AG10803 (cell line): ENCODE results near the gene FANK1.

ENCODE experiments used
- DNase-seq: peaks from one replicate; pipeline ENCODE4 v3.0.0; 2010; ENCODE audit warnings: low read depth
- H3K4me3 ChIP-seq: 2 replicates; pipeline ENCODE4 v1.5.1; 2011; ENCODE audit warnings: mild to moderate bottlenecking, low read length, control low read depth
- TF ChIP-seq, protein P1 (sequence below): conservative IDR thresholded peaks from 2 replicates; pipeline ENCODE4 v1.5.1; 2011; ENCODE audit warnings: mild to moderate bottlenecking, low read length, control low read depth, inconsistent platforms

Gene FANK1

DNA sequence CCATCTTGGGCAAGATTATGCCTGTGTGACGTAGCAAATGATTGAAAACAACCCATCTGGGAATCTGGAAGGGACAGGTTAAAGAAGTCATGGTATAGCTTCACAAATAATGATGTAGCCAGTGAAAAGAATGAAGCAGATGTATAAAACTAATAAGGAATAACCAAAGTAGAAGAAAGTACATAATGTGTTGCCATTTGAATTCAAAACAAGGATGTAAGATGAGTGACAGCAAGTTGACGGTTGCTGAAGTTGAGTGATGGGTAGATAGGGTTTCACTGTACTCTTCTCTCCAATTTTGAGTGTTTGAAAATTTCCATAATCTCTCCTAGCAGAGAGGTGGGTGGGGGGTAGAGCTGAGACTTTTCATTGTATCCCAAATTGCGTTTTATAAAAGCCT, 133.6 kb downstream of the FANK1 start:
- DNase-seq: no peak
- no peak overlapping the region for H3K4me3 ChIP-seq
- TF ChIP-seq, protein P1, sequence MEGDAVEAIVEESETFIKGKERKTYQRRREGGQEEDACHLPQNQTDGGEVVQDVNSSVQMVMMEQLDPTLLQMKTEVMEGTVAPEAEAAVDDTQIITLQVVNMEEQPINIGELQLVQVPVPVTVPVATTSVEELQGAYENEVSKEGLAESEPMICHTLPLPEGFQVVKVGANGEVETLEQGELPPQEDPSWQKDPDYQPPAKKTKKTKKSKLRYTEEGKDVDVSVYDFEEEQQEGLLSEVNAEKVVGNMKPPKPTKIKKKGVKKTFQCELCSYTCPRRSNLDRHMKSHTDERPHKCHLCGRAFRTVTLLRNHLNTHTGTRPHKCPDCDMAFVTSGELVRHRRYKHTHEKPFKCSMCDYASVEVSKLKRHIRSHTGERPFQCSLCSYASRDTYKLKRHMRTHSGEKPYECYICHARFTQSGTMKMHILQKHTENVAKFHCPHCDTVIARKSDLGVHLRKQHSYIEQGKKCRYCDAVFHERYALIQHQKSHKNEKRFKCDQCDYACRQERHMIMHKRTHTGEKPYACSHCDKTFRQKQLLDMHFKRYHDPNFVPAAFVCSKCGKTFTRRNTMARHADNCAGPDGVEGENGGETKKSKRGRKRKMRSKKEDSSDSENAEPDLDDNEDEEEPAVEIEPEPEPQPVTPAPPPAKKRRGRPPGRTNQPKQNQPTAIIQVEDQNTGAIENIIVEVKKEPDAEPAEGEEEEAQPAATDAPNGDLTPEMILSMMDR: no peak

GRCh38 chr10:126034586-126034985, 138.2 kb downstream of the FANK1 start:
- no peak overlapping the region for H3K4me3 ChIP-seq
- no peak for DNase-seq
- TF ChIP-seq, protein P1: no peak

GRCh38 chr10:126036515-126036914, 140.2 kb downstream of the FANK1 start:
- no peak for DNase-seq
- TF ChIP-seq, protein P1: no peak
- no peak overlapping the region for H3K4me3 ChIP-seq

- no peak overlapping the region for H3K4me3 ChIP-seq
- TF ChIP-seq, protein P1: no peak
- no peak for DNase-seq
Observed at GRCh38 chr10:126037946-126038345, 141.6 kb downstream of the FANK1 start.

DNA sequence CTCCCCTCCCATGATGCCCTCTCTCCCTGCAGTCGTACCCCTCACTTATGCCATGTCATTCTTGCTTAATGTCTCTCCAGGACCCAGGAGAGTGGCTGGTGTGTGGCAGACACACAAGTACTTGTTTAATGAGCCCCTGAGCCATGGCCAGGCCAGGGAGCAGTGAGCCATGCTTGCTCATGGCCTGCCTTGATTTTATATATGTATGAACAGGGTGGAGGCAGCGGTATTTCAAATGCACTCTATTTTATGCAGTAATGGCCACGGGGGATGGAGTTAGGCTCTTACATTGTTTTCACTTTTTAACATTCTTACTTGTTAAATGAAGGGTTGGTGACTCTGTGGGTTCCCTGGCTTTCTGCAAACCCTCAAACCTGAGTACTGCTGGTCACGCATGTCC, 144.8 kb downstream of the FANK1 start:
- TF ChIP-seq, protein P1: no peak
- no peak for DNase-seq
- H3K4me3 ChIP-seq: no peak overlapping the region

- DNase-seq: peak; percentile 71
- TF ChIP-seq, protein P1: no peak
- no peak overlapping the region for H3K4me3 ChIP-seq
Observed at GRCh38 chr10:126041804-126042231, 145.5 kb downstream of the FANK1 start.

DNA sequence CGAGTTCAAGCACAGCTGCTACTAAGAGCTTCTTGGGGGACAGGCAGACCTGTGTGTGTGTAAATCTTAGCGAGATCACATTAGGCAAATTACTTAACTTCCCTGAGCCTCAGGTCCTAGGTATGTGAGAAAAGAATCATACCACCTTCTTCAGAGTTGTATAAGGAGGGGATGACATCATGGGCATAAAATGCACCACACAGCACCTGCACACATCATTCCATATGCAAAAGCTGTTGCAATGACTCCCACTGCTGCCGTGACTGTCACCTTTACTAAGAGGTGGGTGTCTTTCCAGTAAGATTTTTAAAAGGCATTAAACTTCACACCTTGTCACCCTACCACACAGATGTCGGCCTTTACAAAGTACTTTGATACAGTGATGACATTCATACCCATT, 146.0 kb downstream of the FANK1 start:
- TF ChIP-seq, protein P1: no peak
- no peak overlapping the region for H3K4me3 ChIP-seq
- DNase-seq: no peak
